Measurements from ENCODE around the gene RGPD3.

DNA sequence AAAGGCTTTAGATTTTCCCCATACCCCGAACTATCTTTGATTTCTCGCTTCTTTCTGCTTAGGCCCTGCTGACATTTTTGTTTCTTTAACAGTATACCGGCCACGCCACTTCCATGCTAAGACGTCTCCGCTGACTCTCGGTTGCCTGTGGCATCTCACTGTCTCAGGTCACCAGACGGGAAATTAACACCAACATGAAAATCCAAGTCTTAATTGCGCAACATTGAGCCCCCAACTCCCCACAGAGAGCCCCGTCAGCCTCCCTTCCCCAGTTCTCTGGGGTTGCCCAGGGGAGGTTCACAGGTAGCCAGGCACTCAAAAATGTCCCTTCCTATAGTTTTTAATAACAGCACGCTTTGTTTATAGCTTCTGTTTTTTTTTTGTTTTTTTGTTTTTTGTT, 49.1 kb upstream of the RGPD3 start:
- TF ChIP-seq, protein P1, sequence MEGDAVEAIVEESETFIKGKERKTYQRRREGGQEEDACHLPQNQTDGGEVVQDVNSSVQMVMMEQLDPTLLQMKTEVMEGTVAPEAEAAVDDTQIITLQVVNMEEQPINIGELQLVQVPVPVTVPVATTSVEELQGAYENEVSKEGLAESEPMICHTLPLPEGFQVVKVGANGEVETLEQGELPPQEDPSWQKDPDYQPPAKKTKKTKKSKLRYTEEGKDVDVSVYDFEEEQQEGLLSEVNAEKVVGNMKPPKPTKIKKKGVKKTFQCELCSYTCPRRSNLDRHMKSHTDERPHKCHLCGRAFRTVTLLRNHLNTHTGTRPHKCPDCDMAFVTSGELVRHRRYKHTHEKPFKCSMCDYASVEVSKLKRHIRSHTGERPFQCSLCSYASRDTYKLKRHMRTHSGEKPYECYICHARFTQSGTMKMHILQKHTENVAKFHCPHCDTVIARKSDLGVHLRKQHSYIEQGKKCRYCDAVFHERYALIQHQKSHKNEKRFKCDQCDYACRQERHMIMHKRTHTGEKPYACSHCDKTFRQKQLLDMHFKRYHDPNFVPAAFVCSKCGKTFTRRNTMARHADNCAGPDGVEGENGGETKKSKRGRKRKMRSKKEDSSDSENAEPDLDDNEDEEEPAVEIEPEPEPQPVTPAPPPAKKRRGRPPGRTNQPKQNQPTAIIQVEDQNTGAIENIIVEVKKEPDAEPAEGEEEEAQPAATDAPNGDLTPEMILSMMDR (IDR thresholded peaks at IDR 0.05): no peak
- TF ChIP-seq POLR2A (IDR thresholded peaks at IDR 0.05): no peak
